HG02588 (cell line): ENCODE data around the gene VPS11.
A peak's percentile ranks its signal among the peaks of the same experiment; 100 is the strongest.
"Not testable (repeated sequence)": the region's sequence is repeated elsewhere in the genome, so short reads cannot be mapped to it uniquely, and the experiment has no call there.

Experiments used
- ATAC-seq: cut with Tn5 transposase; IDR thresholded peaks from one replicate; pipeline ENCODE4 v1.9.1; 2021; ENCODE audit warnings: mild to moderate bottlenecking, moderate library complexity; ENCODE audit not compliant: unreplicated experiment

VPS11 gene

DNA sequence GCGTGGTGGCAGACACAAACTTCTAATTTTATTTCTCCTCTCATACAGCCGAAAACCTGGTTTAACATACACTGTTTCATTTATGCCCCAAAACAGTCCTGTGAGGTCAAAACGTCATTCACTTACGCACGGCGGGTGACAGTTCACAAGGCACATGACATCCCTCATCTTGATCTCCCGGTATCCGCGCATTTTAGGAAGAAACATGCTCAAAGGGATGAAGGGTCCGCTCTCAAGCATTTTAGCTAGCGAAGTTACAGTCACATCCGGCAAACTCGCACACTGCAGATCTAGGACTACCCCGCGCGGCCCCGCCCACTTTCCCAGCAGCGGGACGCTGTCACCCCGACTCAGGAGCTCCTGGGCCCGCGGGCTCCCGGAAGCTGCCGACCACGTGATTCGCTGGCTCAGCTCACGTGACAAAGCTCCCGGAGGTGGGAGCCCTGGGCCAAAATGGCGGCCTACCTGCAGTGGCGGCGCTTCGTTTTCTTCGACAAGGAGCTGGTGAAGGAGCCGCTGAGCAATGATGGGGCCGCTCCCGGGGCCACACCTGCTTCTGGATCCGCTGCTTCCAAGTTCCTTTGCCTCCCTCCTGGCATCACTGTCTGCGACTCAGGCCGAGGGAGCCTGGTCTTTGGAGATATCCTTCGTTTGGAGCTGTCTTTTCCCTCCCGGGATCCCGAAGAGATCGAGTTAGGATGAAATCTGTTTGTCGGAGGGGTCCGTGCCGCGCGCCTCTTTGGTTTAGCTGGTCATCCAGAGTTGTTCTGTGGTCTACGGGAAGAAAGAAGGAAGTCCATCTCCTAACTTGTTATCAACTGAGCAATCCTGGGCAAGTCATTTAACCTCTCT is at the start of gene VPS11:
Gene VPS11, plus strand, starts transcription at position 448 of the 852 bp plus-strand sequence. Its CDS starts 6 bp downstream, at position 454.
- ATAC-seq: peak; percentile 94

DNA sequence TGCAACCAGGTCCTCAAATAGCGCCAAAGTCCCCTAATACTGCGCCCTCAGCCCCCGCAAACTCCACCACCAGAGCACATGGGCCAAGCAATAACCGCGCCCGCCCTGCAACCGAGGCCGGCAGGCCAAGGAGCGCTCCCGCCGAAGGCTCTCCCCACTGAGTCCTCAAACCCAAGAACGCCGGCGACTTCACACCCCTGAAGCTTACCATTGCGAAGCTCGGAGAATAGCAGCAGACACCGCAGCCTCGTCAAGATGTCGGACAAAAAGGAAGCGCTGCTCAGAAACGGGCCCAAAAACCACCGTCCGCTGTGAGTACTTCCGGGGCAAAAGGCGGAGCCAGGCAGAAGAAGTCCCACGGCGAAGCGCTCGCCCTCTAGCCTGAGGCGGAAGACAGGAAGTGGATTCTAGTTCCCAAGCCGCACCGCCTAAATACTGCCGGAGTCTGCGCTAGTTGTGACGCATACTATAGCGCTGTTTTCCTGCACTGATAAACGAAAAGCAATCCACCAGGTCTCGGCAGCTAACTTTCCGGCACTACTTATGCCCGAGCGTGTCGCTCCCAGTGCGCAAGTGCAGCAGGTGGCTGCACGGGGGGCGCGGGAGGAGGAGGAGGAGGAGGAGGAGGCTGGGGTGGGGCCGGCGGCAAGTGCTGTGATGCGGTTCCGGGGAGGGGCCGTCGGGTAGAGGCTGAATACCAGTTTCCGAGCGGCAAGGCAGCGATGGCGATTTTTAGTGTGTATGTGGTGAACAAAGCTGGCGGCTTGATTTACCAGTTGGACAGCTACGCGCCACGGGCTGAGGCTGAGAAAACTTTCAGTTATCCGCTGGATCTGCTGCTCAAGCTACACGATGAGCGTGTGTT is 49.3 kb upstream of the VPS11 start, which contains the start of the genes RPS25 and TRAPPC4:
Gene RPS25, minus strand, starts transcription at position 270 of the 865 bp plus-strand sequence. Its CDS starts 59 bp downstream, at position 211.
Gene TRAPPC4, plus strand, starts transcription at position 693 of the 865 bp plus-strand sequence. Its CDS starts 30 bp downstream, at position 723.
- ATAC-seq: peak; percentile 77

DNA sequence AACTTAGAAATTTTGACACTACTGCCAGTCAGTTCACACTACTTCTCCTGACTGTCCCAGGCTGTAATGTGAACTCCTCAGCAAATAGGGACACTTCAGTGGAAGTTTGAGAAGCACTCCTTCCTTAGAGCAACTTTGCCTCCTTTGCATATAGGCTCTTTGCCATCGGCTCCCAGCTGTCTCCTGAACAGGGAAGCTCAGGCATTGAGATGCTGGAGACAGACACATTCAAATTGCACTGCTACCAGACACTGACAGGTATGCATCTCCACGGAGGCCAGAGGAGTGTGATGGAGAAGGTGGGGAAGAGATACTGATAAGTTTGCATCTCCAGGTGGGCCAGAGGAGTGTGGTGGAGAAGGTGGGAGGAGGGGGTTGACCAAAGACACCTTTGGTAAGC is 47.6 kb upstream of the VPS11 start:
- ATAC-seq: no peak

DNA sequence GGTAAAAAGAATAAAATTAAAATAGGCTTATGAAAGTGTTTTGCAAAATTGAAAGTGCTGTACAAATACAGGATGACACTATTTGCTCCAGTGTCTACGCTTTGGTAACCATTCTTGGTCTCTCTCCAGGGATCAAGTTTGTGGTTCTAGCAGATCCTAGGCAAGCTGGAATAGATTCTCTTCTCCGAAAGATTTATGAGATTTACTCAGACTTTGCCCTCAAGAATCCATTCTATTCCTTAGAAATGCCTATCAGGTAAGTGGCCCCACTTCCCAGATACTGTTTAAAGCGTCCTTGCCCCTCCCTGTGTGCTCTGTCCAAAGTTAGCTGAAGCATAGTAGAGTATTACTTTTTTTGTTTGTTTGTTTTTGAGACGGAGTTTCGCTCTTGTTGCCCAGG is 46.0 kb upstream of the VPS11 start:
- no peak for ATAC-seq

DNA sequence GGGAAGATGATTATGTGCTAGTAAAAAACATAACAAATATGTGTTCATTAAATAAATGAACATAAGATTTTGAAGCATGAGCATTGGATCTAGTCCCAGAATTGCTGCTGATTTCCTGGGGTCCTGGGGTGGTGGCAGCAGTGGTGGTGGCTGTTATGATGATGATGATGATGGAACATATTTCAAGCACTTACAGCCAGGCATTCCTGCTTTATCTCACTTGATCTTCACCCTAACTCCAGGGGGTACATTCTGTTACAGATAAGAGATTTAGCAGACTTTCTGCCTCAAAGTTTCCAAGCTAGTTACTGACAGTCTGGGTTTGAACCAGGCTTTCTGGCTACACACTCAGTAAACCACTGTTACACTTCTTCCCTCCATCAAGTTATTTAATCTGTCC is 43.9 kb upstream of the VPS11 start:
- no peak for ATAC-seq

DNA sequence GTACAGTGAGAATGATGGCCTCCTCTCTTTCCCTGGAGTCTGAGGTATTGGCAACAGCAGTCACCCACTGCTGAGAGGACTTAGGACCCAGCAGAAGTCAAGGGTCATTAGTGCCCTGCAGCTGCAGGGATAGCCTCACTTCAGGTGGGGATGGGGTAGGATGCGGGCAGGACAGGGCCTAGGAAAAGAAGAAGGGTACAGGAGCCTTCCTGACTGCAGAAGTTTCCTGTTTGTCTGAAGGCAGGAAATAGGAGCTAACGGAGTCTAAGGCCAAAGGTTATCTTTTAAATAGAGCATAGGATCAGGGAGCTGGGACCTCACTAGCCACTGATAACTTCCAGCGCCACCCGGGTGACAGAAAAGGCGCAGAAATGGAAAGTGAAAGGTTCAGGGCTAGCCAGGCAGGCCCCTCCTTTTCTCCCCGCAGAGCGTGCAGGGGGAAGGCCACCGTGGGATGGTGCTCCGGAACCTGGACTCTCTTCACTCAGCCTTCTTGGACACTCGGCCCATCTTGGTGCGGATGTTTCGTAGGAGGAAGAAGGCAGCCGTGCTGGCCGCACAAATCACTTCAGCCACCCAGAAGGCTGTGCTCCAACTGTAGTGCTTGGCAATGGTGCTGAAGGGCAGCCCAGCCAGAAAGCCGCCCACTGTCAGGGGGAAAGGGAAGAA is 43.1 kb upstream of the VPS11 start:
- ATAC-seq: no peak

DNA sequence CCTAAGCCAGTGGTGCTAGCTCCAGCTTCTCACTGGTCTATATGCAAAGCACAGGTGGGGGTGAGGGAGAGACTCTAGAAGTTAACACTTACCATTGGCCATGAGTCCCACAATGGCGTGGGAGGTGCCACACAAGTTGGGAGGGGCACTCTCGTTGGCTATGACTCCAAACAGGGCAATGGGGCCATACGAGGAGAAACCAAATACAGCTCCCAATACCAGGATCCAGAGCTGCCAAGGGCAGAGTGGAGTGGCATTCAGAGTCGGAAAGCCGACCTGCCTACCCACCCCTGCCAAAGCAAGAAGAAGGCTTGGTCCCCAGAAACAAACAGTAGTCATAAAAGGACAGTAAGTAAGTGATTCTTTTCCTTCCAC is 42.5 kb upstream of the VPS11 start:
- no peak for ATAC-seq

DNA sequence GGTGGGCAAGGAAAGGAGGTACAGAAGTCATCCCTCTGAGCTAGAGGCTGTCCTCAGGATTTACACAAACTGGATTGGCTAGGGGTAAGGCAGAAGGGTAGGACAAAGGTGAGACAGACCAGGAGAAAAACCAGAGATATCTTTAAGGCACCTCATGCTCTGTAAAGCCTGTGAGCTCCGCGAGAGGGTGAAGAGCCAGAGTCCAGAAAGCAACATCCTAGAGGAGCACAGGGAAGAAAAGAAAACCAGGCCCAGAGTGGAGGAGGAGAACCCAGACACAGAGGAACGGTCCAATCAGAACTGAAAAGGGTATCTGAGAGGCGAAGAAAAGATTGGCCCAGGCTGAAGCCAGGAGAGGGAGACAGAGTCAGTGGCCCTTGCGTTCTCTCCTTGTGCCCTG is 42.1 kb upstream of the VPS11 start:
- ATAC-seq: no peak

DNA sequence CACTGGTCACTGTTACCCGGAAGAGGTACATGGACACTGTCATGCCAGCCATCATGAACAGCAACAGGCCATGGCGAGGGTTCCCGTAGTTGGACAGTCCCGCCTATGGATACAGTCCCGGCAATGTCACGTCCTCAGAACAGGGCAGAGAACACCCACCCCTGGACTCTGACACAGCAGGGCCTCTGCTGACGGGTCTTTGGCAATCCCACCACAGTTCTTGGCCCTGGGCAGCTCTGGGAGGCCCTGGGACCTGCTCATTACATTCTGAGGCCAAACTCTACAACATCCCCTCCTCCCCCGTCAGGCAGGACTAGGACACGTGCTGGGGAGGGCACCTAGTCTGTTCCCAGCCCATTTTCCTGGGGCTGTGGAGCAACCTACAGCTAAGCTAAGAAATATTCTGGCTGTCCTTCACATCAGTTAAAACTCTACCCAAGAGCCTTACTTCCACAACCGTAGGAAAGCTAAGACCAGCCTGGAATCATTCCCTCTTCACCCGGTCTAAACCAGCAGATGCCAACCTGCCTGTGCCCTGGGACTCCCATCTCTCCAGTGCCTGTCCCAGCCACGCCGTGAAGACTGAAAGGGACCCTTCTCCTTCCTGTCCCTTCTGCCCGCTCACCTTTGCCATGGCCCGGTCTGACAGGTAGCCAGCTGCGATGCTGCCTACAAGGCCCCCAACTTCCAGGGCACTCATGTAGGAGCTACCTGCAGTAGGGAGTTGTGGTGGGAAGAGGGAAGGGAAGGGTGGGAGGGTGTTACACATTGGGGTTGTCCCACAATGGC is 41.4 kb upstream of the VPS11 start:
- ATAC-seq: no peak

DNA sequence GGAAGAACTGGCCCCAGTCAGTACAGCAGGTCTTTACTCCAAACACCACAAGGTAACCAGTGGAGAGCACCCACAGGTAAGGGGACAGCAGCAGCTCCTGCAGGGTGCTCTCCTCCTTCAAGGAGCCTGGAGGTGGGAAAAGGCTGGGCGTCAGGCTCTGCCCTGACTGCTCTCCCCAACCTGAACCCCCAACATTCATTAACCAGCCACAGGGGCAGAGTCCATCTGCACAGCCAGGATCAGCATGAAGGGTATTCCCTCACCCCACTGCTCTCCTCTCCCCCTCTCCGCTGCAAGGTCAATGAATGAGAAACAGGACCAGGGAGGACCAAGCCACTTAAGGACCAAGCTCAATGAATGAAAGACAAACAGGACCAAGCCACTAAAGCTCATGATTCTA is 40.6 kb upstream of the VPS11 start:
- ATAC-seq: no peak

DNA sequence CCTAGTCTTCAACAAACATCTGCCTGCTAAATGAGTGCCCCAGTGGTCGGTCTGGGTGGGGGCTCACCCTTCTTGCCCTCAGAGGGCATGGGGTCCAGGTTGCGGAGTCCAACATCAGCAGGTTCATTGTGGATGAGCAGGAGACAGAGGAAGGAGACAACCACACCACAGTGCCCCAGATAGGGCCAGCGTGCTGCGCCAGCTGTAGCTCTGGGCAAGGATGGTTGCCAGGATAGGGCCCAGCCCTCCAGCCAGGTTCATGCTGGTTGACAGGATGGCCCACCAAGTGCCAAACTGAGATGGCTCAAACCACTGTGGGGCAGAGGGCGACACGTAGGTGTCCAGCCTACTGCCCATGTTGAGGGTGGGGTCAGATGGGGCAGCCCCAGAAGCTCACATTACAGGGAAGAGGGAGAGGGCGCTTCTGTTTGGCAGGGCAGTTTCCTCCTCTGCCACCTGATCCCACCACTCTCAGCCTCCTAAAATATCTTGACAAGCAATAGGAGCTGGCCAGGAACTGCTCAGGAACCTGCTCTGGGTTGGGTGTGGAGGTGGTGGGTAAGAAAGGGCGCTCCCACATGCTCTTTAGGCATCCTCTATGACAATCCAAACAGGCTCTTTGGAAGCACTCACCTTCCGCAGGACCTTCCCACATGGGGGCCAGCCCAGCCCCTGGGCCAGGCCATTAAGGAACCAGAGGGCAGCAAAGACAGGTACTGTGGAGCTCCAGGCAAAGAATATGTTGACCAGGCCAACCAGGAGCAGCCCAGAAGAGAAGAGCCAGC is 39.9 kb upstream of the VPS11 start:
- no peak for ATAC-seq

DNA sequence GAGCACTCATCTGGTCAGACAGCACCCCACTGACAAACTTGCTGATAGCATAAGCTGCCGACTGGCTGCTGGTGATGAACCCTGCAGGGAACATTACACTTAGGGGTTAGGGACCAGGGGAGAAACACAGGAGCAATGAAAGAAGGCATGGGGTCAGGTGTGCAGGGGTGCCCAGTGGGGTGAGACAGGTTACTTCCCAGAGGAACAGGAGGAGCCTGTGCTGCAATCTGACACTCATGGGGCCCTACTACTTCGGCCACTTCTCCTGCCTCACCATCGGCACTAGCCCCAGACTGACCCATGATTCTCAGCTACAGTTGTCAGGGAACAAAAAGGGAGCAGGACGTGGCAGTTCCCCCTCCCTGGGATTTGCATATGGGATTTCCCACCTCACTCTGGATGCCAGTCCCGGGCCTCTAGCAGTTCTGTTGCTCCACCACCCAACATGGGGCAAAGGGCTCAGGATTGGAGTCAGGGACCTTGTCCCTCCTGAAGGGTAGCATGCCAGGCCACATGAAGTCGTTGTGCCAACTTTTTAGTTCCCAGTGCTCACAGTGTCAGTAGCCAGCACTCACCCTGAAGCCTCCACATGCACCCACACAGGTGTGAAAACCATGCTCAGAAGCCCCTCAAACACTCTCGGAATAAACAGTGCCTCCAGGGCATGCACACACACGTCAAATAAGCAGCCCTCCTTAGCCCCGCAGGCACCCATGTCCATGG is 39.1 kb upstream of the VPS11 start:
- no peak for ATAC-seq

DNA sequence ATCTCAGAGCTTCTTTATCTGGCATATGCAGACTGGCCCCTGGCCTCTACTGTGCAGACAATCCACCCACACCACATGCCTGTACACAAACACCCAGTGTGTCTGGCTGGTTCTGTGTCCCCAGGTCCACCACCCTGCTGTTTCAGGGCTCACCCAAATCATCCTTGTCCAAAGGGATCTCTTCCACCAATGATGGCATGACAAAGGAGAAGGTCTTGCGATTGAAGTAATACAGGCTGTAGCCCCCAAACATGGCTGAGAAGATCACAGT is 38.6 kb upstream of the VPS11 start:
- ATAC-seq: no peak

DNA sequence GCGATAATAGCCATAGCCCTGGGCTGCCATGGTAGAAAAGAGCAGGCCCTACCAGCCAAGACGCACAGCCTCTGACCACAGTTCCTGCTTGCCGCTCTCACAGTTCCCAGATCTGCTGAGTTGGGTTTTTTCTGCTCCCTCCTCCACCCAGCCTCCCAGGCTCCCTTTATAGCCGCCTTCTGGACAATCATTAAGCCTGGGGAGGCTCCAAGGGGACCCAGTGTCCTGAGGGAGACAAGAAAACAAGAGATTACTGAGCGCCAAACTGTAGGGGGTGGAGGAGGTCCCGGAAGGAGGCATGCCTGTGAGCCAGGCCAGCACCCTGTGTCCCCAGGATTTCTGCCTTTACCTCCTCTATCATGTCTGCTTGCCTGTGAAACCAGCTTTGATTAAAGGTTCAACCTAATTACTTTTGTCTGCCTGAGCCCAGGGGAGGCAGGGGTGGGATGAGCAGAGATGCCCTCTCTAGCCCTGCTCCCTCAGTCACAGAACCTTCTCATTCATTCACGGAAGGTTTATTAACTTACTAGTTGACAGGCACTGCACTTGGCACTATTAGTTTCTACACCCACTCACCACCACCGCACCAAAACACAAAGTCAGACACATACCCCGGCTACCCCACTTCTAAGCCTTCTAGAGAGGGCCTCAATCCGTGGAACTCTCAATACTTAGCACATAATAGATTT is 38.1 kb upstream of the VPS11 start:
- peak; percentile 7 for ATAC-seq

DNA sequence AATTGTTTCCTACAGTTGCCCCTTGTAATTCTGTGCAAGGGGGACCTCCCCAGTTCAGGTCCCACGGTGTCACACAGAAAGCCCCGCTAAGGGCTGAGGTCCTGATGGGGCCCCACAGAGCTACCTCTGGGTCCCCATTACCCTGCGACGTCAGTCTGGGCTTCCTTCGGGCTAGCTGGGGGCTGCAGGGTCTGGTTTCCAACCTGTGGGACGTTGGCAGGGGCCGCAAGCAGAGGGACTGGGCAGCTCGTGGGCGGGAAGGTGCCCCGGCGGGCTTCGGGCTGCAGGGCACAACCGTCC is 37.6 kb upstream of the VPS11 start:
- ATAC-seq: peak; percentile 6

DNA sequence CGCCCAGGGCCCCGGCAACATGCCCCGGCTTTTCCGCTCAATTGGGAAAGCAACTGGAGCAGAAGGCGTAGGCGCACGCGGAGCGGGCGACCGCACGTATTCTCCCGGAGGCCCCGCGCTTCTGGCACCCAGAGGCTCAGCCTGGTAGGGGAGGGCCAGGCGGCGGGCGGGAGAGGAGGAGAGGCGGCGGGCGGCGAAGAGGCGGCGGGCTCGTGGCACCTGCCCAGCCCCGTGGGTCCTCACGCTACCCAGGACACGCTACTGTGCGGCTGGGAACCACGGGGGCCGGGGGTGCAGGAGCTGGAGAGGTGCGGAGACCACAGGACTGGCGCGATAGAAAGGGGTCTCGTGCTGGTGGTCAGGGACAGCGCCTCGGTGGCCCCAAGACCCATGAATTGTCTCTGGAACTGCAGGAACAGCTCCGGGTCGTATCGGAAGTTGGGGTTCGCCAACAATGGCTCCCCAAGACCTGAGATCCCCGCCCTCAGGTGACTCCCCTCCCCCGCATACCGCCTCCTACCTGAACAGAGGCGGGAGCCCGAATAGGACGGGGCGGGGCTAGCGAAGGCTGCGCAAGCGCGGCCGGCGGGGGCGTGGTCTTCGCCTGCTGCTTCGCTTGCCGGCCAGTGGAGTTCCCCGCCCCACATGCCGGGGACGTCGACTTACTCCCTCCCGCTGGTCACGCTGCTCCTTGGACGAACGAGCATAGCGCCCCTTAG is 37.1 kb upstream of the VPS11 start, which contains the start of gene SLC37A4:
Gene SLC37A4, minus strand, starts transcription at position 549 of the 719 bp plus-strand sequence.
- ATAC-seq: peak; percentile 81

DNA sequence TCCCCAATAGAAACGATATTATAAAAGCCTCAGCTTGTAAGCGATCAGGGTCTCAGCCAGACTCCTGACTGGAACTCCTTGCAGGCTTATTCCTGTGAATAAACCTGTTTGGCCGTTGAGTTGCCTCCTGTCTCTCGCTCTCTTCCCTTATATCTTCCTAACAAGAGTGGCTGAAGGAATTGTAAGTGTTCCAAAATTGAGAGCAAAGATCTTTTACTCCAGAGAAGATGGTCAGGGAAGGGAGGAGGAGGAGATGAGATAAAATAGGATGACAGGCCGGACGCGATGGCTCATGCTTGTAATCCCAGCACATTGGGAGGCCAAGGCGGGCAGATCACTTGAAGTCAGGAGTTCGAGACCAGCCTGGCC is 35.7 kb upstream of the VPS11 start:
- ATAC-seq: no peak

DNA sequence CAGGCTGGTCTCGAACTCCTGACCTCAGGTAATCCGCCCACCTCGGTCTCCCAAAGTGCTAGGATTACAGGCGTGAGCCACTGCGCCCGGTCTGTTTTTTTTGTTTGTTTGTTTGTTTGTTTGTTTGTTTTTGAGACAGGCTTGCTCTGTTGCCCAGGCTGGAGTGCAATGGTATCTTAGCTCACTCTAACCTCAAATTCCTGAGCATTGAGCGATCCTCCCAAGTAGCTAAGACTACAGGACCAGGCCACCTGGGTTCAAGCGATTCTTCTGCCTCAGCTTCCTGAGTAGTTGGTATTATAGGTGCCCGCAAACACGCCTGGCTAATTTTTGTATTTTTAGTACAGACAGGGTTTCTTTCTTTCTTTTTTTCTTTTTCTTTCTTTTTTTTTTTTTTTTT is 34.2 kb upstream of the VPS11 start:
- ATAC-seq: not testable (repeated sequence)
